ENCODE data around the gene CST1. TPM values are rescaled to one million over a fixed set of nuclear protein-coding genes. Genes with fewer than 3 reads are reported as not detected.

Gene CST1
- total RNA-seq, 1 donor from 2014 or later: 28.7 TPM

GRCh38 chr20:23710771-23711170 is 40.0 kb downstream of the CST1 start:
- no peak for DNase-seq (ENCODE audit: low spot score)

GRCh38 chr20:23705895-23706294 is 44.8 kb downstream of the CST1 start:
- DNase-seq (ENCODE audit: low spot score): no peak

- DNase-seq (ENCODE audit: low spot score): no peak
Measured at GRCh38 chr20:23702021-23702420, 48.7 kb downstream of the CST1 start.

- DNase-seq (ENCODE audit: low spot score): no peak
Measured at GRCh38 chr20:23700931-23701330, 49.8 kb downstream of the CST1 start.

- DNase-seq (ENCODE audit: low spot score): no peak
Measured at GRCh38 chr20:23697947-23698346, 52.8 kb downstream of the CST1 start.

Other genes with a start within 250 kb of the CST1 start
- gene CST9L, start 182.5 kb downstream of the CST1 start, total RNA-seq: not detected
- not detected for gene CST9, start 145.0 kb downstream of the CST1 start, total RNA-seq
- gene CST3, start 113.0 kb downstream of the CST1 start, total RNA-seq: 2,306 TPM
- gene CST4, start 61.9 kb downstream of the CST1 start, total RNA-seq: 3.7 TPM
- not detected for gene CST2, start 75.8 kb upstream of the CST1 start, total RNA-seq
- not detected for gene CST5, start 128.8 kb upstream of the CST1 start, total RNA-seq
- 0.40 TPM for gene GGTLC1, start 237.8 kb upstream of the CST1 start, total RNA-seq

Measured in mucosa of gallbladder (tissue), 1 donor.